Panc1 (cell line): ENCODE measurements around the gene RTF1. TPM values are rescaled to one million over a fixed set of nuclear protein-coding genes. Genes with fewer than 3 reads are reported as not detected.

Source experiments
- ATAC-seq: fragments of 200-7000 bp; cut with Tn5 transposase; 2 replicates; pipeline ENCODE4 v1.9.1; 2020; ENCODE audit warnings: mild to moderate bottlenecking, moderate library complexity
- BruUV-seq: library from RNA; stranded (reverse); fragments of 400-500 nt; replicated peaks from 2 replicates; lab custom pipeline; 2021; lab: Mats Ljungman, UMichigan
- CTCF ChIA-PET: fragments of 300-600 bp; sonication (Branson Sonifier 250); formaldehyde crosslinking; loops from one replicate; lab custom pipeline; 2022; ENCODE audit warnings: antibody characterized with exemption; lab: Charles Lee
- POLR2A ChIA-PET: fragments of 300-600 bp; sonication (Branson Sonifier 250); formaldehyde crosslinking; loops from one replicate; lab custom pipeline; 2022; ENCODE audit warnings: antibody characterized with exemption; lab: Charles Lee
- DNase-seq: peaks from one replicate; pipeline ENCODE4 v3.0.0-alpha.2; 2010; ENCODE audit warnings: low read depth, low spot score
- H3K27ac ChIP-seq: 2 replicates; pipeline ENCODE4 v1.5.1; 2011; ENCODE audit warnings: mild to moderate bottlenecking, low read length, inconsistent platforms
- H3K27me3 ChIP-seq: fragments of 200-500 bp; sonication (Bioruptor generic); 2 replicates; pipeline ENCODE4 v1.6.0; 2014; ENCODE audit warnings: low read length, inconsistent platforms; ENCODE audit not compliant: control insufficient read depth, insufficient read depth
- H3K36me3 ChIP-seq: fragments of 200-500 bp; sonication (Bioruptor generic); 2 replicates; pipeline ENCODE4 v1.5.1; 2014; ENCODE audit warnings: inconsistent platforms, mild to moderate bottlenecking, low read length, moderate library complexity; ENCODE audit not compliant: control insufficient read depth, insufficient read depth
- H3K4me1 ChIP-seq: 2 replicates; pipeline ENCODE4 v1.5.1; 2011; ENCODE audit warnings: inconsistent platforms, mild to moderate bottlenecking, low read length, moderate library complexity; ENCODE audit not compliant: control insufficient read depth, insufficient read depth
- H3K4me3 ChIP-seq, 2 experiments: 2 replicates each; pipeline ENCODE4 v1.5.1; 2011 to 2012; ENCODE audit warnings: low read depth in 2 of 2, low read length in 2 of 2, mild to moderate bottlenecking in 2 of 2, inconsistent platforms in 1 of 2, moderate library complexity in 1 of 2
- H3K9me3 ChIP-seq: fragments of 200-500 bp; sonication (Bioruptor generic); 2 replicates; pipeline ENCODE4 v1.5.1; 2014; ENCODE audit warnings: low read depth, mild to moderate bottlenecking, inconsistent platforms, low read length, moderate library complexity; ENCODE audit not compliant: control insufficient read depth, insufficient read depth
- CTCF ChIP-seq: fragments of 450-650 bp; IDR thresholded peaks from 2 replicates; pipeline ENCODE4 v1.5.1; 2017; ENCODE audit warnings: mild to moderate bottlenecking
- POLR2AphosphoS5 ChIP-seq: IDR thresholded peaks from 2 replicates; pipeline ENCODE4 v1.6.1; 2012; ENCODE audit warnings: mild to moderate bottlenecking, low read depth, low read length, moderate library complexity
- REST ChIP-seq, 2 experiments: IDR thresholded peaks; 2 replicates each; pipeline ENCODE4 v1.6.1; 2011 to 2012; ENCODE audit warnings: low read depth in 2 of 2, control low read depth in 1 of 2, low read length in 1 of 2, mild to moderate bottlenecking in 1 of 2, moderate library complexity in 1 of 2; ENCODE audit not compliant: insufficient read depth in 1 of 2
- SIN3A ChIP-seq: IDR thresholded peaks from 2 replicates; pipeline ENCODE4 v1.6.1; 2012; ENCODE audit warnings: low read depth, mild to moderate bottlenecking, low read length, moderate library complexity, borderline replicate concordance; ENCODE audit not compliant: insufficient read depth
- TCF7L2 ChIP-seq: IDR thresholded peaks from 2 replicates; pipeline ENCODE4 v1.6.1; 2011; ENCODE audit warnings: mild to moderate bottlenecking, low read depth, low read length, inconsistent platforms
- in situ Hi-C: cut with HindIII; loops from 2 replicates; pipeline ENCODE4 v1.10.0; 2016; ENCODE audit warnings: low sequenced_read_pairs, low pct_unique_long_range_greater_than_20kb
- intact Hi-C: fragments of 100-400 bp; cut with micrococcal nuclease; formaldehyde crosslinking; loops from one replicate; pipeline ENCODE4 v1.10.0; 2022; ENCODE audit not compliant: unreplicated experiment
- total RNA-seq: library from RNA; stranded (reverse); gene quantifications from one replicate; pipeline ENCODE4 v1.2.1, GENCODE V29; 2021; ENCODE audit not compliant: unreplicated experiment

The RTF1 gene
- total RNA-seq, 1 experiment from 2014 or later, result 43.5 TPM

- no peak overlapping the region for H3K27ac ChIP-seq
- TF ChIP-seq CTCF (no peak), REST (IDR thresholded peaks at IDR 0.05; ENCODE audit: insufficient read depth in 1 of 2, low read depth in 2 of 2, low read length in 1 of 2) (no peak), TCF7L2 (no peak), POLR2AphosphoS5 (no peak), SIN3A (no peak)
- DNase-seq (no peak), ATAC-seq (no peak)
- peaks cover 14% of the 10 kb centered on the region for H3K36me3 ChIP-seq
- BruUV-seq, result no TSS peak
- ChIA-PET POLR2A (no interaction called here), CTCF (interaction anchor here (0.6 kb wide), 1 partner anchor 1875 kb away, joined by 3 read pairs; no protein-coding TSS in a partner anchor)
- no peak overlapping the region for H3K4me3 ChIP-seq
- in situ Hi-C loops, result no loop called here
- intact Hi-C loops, result no loop called here
- H3K4me1 ChIP-seq, result no peaks in the 10 kb centered on the region
- H3K27me3 ChIP-seq, result no peaks in the 10 kb centered on the region
- H3K9me3 ChIP-seq, result no peaks in the 10 kb centered on the region
Observed at GRCh38 chr15:41480396-41481140, 63.7 kb downstream of the RTF1 start.

- BruUV-seq, result no TSS peak
- ChIA-PET POLR2A (interaction anchor here (0.6 kb wide), 1 partner anchor 44 kb away, joined by 6 read pairs; no protein-coding TSS in a partner anchor), CTCF (interaction anchor here (0.6 kb wide), 1 partner anchor 297 kb away, joined by 5 read pairs; no protein-coding TSS in a partner anchor)
- no peak overlapping the region for H3K4me3 ChIP-seq
- no peak for ATAC-seq
- in situ Hi-C loops (no loop called here), intact Hi-C loops (no loop called here)
- peaks cover 3% of the 10 kb centered on the region for H3K36me3 ChIP-seq
- H3K27ac ChIP-seq, result no peak overlapping the region
- TF ChIP-seq CTCF (no peak), TCF7L2 (no peak), POLR2AphosphoS5 (no peak), REST (IDR thresholded peaks at IDR 0.05; ENCODE audit: insufficient read depth in 1 of 2, low read depth in 2 of 2, low read length in 1 of 2) (no peak), SIN3A (no peak)
- H3K27me3 ChIP-seq, result no peaks in the 10 kb centered on the region
- no peak for DNase-seq
- H3K9me3 ChIP-seq, result no peaks in the 10 kb centered on the region
- H3K4me1 ChIP-seq, result no peaks in the 10 kb centered on the region
Observed at GRCh38 chr15:41482110-41482877, 65.4 kb downstream of the RTF1 start.
